Astrocyte (in vitro differentiated cells and primary cell): ENCODE measurements around the gene MBD5.

Experiments used
- CTCF ChIP-seq: IDR thresholded peaks from 2 replicates; pipeline ENCODE4 v1.5.1; 2011; ENCODE audit warnings: low read depth, mild to moderate bottlenecking, inconsistent platforms, low read length, moderate library complexity; ENCODE audit not compliant: insufficient read depth
- EZH2 ChIP-seq: IDR thresholded peaks from 2 replicates; pipeline ENCODE4 v1.6.1; 2012; ENCODE audit warnings: mild to moderate bottlenecking, low read length, inconsistent platforms; ENCODE audit not compliant: insufficient read depth

- TF ChIP-seq CTCF (no peak), EZH2 (no peak)
These were observed 278.7 kb downstream of the MBD5 start for GRCh38 chr2:148299616-148300015.
